ENCODE results near the gene ZNF169. TPM values are rescaled to one million over a fixed set of nuclear protein-coding genes. Genes with fewer than 3 reads are reported as not detected.
"Not testable (repeated sequence)": the region's sequence is repeated elsewhere in the genome, so short reads cannot be mapped to it uniquely, and the experiment has no call there.

Gene ZNF169
- total RNA-seq, 1 donor from 2014 or later, result 6.0 TPM

- H3K9me3 ChIP-seq, result no peaks in the 10 kb centered on the region
- no peaks in the 10 kb centered on the region for H3K36me3 ChIP-seq
- no peak overlapping the region for H3K27ac ChIP-seq
- H3K4me1 ChIP-seq, result peaks cover 3% of the 10 kb centered on the region
- no peaks in the 10 kb centered on the region for H3K27me3 ChIP-seq
- intact Hi-C loops (cut with DNase I), result no loop called here
- DNase-seq (no peak), ATAC-seq (no peak)
- no peak for TF ChIP-seq CTCF (IDR thresholded peaks at IDR 0.05)
- no peak overlapping the region for H3K4me3 ChIP-seq
Observed at GRCh38 chr9:94256007-94256406, 3.1 kb upstream of the ZNF169 start.

- H3K27me3 ChIP-seq; H3K4me3 ChIP-seq; H3K4me1 ChIP-seq; ATAC-seq; H3K9me3 ChIP-seq; DNase-seq; intact Hi-C loops (cut with DNase I); H3K36me3 ChIP-seq; H3K27ac ChIP-seq: not testable (repeated sequence)
Observed at GRCh38 chr9:94265626-94266402, 6.7 kb downstream of the ZNF169 start.

- intact Hi-C loops (cut with DNase I), result no loop called here
- no peaks in the 10 kb centered on the region for H3K4me1 ChIP-seq
- no peaks in the 10 kb centered on the region for H3K36me3 ChIP-seq
- no peaks in the 10 kb centered on the region for H3K9me3 ChIP-seq
- no peaks in the 10 kb centered on the region for H3K27me3 ChIP-seq
- ATAC-seq (no peak), DNase-seq (no peak)
- no peak overlapping the region for H3K4me3 ChIP-seq
- no peak overlapping the region for H3K27ac ChIP-seq
- no peak for TF ChIP-seq CTCF (IDR thresholded peaks at IDR 0.05)
Observed at GRCh38 chr9:94269264-94269663, 10.2 kb downstream of the ZNF169 start.

GRCh38 chr9:94270009-94270408 is 10.9 kb downstream of the ZNF169 start:
- TF ChIP-seq CTCF (IDR thresholded peaks at IDR 0.05), result no peak
- no peaks in the 10 kb centered on the region for H3K27me3 ChIP-seq
- no peak overlapping the region for H3K4me3 ChIP-seq
- intact Hi-C loops (cut with DNase I), result no loop called here
- no peaks in the 10 kb centered on the region for H3K4me1 ChIP-seq
- no peaks in the 10 kb centered on the region for H3K36me3 ChIP-seq
- no peaks in the 10 kb centered on the region for H3K9me3 ChIP-seq
- no peak for DNase-seq
- ATAC-seq, result no peak
- no peak overlapping the region for H3K27ac ChIP-seq

GRCh38 chr9:94277029-94277428 is 17.9 kb downstream of the ZNF169 start:
- DNase-seq; H3K4me1 ChIP-seq; ATAC-seq; H3K4me3 ChIP-seq; intact Hi-C loops (cut with DNase I); H3K9me3 ChIP-seq; H3K27me3 ChIP-seq; H3K27ac ChIP-seq: not testable (repeated sequence)
- peaks cover 16% of the 10 kb centered on the region for H3K36me3 ChIP-seq

GRCh38 chr9:94277885-94278536 is 18.9 kb downstream of the ZNF169 start:
- H3K9me3 ChIP-seq, result no peaks in the 10 kb centered on the region
- intact Hi-C loops (cut with DNase I), result no loop called here
- DNase-seq, result no peak
- no peaks in the 10 kb centered on the region for H3K4me1 ChIP-seq
- H3K27ac ChIP-seq, result no peak overlapping the region
- H3K27me3 ChIP-seq, result no peaks in the 10 kb centered on the region
- no peak overlapping the region for H3K4me3 ChIP-seq
- TF ChIP-seq CTCF (IDR thresholded peaks at IDR 0.05), result no peak
- no peak for ATAC-seq
- H3K36me3 ChIP-seq, result peaks cover 16% of the 10 kb centered on the region

Measured in upper lobe of right lung (tissue), 1 donor.